M059J (cell line): ENCODE data around the gene SLC46A2. TPM values are rescaled to one million over a fixed set of nuclear protein-coding genes. Genes with fewer than 3 reads are reported as not detected.

Experiments
- DNase-seq: peaks from one replicate; pipeline ENCODE4 v3.0.0-alpha.2; 2012; ENCODE audit warnings: low read depth
- total RNA-seq: library from RNA; depleted of rRNA; stranded (reverse); fragments of >200 nt; shearing (Covaris generic); gene quantifications from 2 replicates; pipeline ENCODE4 v1.2.3, GENCODE V29; 2014; rRNA removed

SLC46A2 gene
- not detected in 2 replicates for total RNA-seq

GRCh38 chr9:112890106-112891081, at the start of gene SLC46A2:
SLC46A2 (minus strand) TSS chr9:112890876; CDS start chr9:112890681, 195 bp downstream.
- DNase-seq: peak; percentile 15

GRCh38 chr9:112939418-112939817, 48.7 kb upstream of the SLC46A2 start:
- DNase-seq: no peak

GRCh38 chr9:112933696-112934095, 43.0 kb upstream of the SLC46A2 start:
- DNase-seq: no peak

GRCh38 chr9:112925058-112925641, 34.5 kb upstream of the SLC46A2 start:
- DNase-seq: peak; percentile 55

- DNase-seq: peak; percentile 54
These were observed 30.9 kb upstream of the SLC46A2 start for GRCh38 chr9:112921549-112921948.

DNA sequence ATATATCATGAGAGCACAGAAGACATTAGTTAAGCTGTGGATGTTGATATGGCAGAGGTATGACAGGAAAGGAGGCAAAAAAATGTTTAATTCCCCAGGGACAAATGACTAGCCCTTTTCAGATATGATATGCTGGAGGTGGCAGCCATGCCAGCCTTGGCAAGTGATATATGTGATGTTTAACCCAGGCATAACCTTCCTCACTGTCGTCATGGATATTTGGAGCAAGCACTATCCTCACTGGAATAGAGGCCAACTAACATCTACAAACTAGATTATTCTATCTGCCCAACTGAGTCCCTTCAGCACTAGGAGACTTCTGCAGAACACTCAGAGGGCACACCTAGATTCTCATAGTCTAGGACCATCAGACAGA, 27.3 kb upstream of the SLC46A2 start:
- no peak for DNase-seq

DNA sequence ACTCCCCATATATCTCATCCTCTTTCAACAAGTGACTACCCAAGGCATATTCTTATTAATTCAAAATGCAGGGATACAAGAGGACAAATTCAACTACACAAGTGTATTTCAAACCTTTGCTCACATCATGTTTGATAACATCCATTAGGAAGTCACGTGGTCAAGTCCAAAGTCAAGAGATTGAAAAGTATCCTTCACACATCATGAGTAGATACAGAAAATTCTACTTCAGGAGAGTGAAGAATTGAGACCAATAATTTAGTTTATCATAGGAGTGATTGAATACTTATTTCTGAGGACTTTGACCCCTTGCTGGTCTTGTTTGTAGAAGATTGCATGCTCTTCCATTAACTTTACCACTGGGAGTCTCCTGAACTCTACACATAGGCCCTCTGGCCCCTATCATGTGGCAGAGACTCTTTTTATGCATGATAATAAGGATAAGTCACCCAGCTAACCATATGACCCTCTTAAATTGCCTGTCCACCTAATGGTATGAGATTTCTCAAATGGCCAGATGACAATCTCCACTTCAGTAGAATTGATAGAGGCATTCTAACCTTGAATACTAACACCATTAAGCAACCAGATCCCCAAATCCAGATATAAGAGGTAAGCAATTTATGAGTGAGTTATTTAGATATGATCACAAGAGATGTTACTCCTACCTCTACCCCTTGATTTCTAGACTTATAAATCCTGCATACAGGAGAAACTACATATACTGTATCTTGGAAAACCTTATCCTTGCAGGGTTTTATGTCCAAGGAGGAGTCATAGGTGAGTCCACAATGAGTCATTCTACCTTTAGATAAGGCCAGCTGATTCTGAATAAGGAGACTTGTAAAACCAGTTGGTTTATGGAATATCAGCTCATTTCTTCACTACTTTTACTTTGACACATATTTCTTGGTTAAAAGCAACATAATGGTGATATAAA, 26.6 kb upstream of the SLC46A2 start:
- no peak for DNase-seq

DNA sequence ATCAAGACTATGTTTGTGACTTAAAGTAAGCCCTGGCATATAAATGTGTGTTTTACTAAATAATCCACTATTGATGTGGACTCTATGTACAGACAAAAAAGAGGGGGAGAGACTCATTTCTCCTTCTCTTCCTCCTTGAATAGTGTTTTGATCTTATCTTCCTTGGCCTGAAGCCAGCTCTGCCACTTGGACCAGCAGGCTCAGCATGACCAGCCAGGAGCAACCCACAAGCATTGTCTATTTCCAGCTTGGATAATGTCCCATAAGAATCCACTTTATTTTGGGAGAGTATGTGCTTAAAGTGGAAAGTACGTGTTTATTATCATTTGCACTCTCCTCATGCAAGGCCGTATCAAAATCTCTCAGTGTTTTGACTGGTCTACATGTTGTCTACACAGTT, 23.8 kb upstream of the SLC46A2 start:
- DNase-seq: peak; percentile 26

DNA sequence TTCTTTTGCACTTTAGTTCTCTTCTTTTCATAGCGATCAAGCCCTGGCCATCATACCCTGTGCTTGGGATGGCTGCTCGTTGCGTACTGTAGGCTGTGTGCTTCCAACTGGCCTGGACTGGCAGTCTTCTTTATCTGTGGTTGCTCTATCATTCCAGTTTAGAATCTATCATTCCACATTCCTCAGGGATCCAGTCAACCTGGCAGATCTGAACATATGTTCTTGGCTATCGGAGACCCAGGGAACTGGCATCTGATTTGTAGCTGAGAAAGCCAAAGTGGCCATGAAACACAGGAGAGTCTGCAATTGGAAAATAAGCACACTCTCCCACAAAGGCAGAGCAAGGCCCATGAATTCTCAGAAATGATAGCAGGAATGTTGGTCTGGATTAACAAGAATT, 22.6 kb upstream of the SLC46A2 start:
- no peak for DNase-seq

DNA sequence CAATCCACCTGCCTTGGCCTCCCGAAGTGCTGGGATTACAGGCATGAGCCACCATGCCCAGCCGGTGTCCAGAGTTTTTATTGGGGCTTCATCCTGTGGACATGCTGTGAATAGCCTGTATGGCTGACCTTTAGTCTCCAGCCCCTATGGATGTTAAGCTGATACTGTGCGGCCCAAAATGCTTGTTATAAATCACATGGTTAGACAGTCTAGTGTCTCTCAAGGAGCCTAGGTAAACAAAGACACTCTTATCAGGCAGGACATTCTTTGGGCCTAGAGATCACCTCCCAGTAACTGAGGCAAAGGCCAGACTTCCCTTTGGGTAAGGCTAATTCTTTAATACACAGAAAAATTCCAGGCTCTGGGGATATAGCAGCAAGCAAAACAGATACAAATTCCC, 22.0 kb upstream of the SLC46A2 start:
- DNase-seq: no peak

- DNase-seq: no peak
These were observed 21.1 kb upstream of the SLC46A2 start for GRCh38 chr9:112911736-112912135.

GRCh38 chr9:112905084-112905483, 14.4 kb upstream of the SLC46A2 start:
- peak; percentile 5 for DNase-seq

DNA sequence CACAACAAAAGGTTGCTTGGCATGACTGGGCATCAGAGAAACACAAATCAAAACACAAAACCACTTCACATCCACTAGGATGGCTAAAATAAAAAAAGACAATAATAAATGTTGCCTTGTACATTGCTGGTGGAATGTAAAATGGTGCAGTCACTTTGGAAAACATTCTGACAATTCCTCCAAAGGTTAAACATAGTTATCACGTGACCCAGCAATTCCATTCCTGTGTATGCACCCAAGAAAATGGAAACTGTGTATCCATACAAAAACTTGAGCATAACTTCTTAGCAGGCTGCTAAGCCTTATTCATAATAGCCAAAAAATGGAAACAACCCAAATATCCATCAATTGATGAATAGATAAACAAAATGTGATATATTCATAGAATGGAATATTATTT, 10.2 kb upstream of the SLC46A2 start:
- DNase-seq: no peak

- DNase-seq: no peak
These were observed 9.8 kb upstream of the SLC46A2 start for GRCh38 chr9:112900488-112900887.

DNA sequence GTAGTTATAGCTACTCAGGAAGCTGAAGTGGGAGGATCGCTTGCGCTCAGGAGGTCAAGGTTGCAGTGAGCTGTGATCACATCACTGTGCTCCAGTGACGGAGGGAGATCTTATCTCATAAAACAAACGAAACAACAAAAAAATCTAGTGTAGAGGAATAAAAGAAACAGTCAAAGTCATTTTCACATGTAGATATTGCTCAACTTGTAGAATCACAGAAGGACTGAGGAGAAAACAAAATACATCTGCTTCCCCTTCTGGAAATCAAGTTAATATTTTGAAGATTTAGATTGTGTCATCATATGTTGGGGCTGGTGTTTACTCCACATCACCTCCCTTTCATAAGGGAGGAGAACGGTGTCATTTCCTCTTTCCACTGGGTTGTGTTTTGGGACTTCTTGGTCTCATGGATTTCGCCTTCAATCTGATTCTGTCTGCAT, 8.2 kb upstream of the SLC46A2 start:
- DNase-seq: peak; percentile 6

DNA sequence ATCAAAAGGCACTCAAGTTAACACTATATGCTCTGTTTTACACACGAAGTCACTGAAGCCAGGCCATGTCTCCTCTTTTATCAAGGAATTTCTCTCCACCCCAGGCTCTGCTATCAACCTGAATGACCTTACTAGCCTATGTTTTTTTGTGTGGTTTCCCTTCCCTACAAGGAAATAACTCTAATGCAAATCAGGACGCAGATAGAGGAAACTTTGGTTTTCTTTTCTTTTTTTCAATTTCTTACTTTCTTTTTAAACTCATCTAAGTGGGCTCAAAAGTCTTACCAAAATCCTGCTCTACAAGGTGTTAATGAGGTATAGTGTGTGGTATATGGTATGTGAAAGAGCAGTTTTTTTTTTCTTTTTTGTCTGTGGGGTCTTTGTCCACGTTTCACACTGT, 5.5 kb upstream of the SLC46A2 start:
- no peak for DNase-seq

GRCh38 chr9:112894699-112895098, 4.0 kb upstream of the SLC46A2 start:
- no peak for DNase-seq

GRCh38 chr9:112894041-112894440, 3.4 kb upstream of the SLC46A2 start:
- peak; percentile 30 for DNase-seq

GRCh38 chr9:112892981-112893380, 2.3 kb upstream of the SLC46A2 start:
- DNase-seq: no peak

DNA sequence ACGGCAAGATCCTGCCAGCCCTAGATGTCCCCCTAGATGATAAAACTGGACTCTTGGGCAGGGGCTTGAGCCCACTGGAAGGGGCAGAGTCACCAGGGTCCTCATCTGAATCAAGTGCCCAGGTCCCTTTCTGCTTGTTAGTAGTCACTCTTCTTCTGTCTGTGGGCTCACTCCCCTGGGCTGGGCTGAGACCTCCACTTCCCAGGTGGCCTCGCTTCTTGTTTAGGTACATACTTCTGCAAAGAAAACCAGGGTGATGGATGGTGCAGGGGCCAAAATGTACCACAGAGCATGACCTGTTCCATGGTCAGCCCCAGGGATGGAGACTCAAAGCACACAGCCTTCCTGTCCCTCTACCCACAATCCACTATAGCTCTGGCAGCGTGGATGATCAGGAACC, 845 bp upstream of the SLC46A2 start:
- DNase-seq: no peak

DNA sequence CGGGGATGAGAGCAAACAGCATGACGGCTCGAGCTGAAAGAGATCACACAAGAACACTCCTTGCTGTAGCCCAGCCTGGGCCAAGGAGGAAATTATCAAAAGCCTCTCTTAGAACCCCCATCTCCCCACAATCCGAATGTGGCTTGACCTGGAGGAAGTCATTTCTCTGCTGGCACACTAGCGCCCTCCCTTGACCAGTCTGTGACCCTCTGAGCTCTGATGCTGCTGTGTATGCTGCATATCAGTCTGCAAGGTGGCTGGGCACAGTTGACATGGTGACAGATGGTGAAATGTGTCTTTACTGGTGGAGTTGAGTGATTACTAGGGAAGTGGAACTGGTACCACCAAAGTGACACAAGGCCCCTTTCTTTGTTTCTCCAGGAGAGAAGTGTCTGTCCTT, 3.3 kb downstream of the SLC46A2 start:
- DNase-seq: peak; percentile 7

DNA sequence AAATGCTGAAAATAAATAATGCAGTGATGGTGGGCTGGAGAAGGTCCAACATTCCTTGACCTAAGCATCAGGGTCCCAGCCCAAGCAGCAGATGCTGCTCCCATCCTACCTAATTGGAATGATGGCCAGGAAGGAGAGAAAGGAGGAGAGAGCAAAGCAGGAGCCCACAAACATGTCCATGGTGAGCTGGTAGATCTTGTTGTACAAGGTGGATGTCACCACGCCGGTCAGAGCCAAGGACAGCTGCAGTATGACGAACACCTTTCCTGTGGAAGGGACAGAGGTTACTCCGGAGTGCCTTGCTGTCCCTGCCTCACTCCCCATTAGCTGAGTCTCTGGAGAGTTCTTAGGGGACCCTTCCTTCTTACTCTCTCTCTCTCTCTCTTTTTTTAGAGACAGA, 4.3 kb downstream of the SLC46A2 start:
- no peak for DNase-seq
